Fibroblast of lung (primary cell): ENCODE results near the gene GOLGA6L7. TPM values are rescaled to one million over a fixed set of nuclear protein-coding genes. Genes with fewer than 3 reads are reported as not detected.
"Not testable (repeated sequence)": the region's sequence is repeated elsewhere in the genome, so short reads cannot be mapped to it uniquely, and the experiment has no call there.

ENCODE experiments used
- DNase-seq, 2 donors: peaks; one replicate each; pipeline versions ENCODE4 v3.0.0 to v3.0.0-alpha.2; 2010; ENCODE audit warnings: low read depth in 2 of 2
- H2AFZ ChIP-seq: 2 replicates; pipeline ENCODE4 v1.5.1; 2012; ENCODE audit warnings: low read length, control low read depth, inconsistent platforms
- H3K27ac ChIP-seq: 2 replicates; pipeline ENCODE4 v1.5.1; 2011; ENCODE audit warnings: low read length, control low read depth; ENCODE audit not compliant: insufficient read depth
- H3K27me3 ChIP-seq: 2 replicates; pipeline ENCODE4 v1.5.1; 2011; ENCODE audit warnings: mild to moderate bottlenecking, low read length; ENCODE audit not compliant: control insufficient read depth, insufficient read depth
- H3K36me3 ChIP-seq: 2 replicates; pipeline ENCODE4 v1.5.1; 2011; ENCODE audit warnings: low read length; ENCODE audit not compliant: control insufficient read depth, insufficient read depth
- H3K4me1 ChIP-seq: 2 replicates; pipeline ENCODE4 v1.5.1; 2011; ENCODE audit warnings: low read length; ENCODE audit not compliant: control insufficient read depth, insufficient read depth; ENCODE audit errors: extremely low read depth
- H3K4me2 ChIP-seq: 2 replicates; pipeline ENCODE4 v1.5.1; 2011; ENCODE audit warnings: low read length, control low read depth; ENCODE audit not compliant: insufficient read depth; ENCODE audit errors: extremely low read depth
- H3K4me3 ChIP-seq, 4 experiments: fragments of 200-600 bp in 1 of 4; sonication (generic) in 1 of 4; replicated peaks in 1 of 4; 2 replicates each; pipeline ENCODE4 v1.5.1; 2011 to 2016; ENCODE audit warnings: low read length in 4 of 4, low read depth in 3 of 4, mild to moderate bottlenecking in 3 of 4, control low read depth in 2 of 4, inconsistent platforms in 1 of 4, mixed read lengths in 1 of 4; ENCODE audit not compliant: insufficient read depth in 1 of 4; ENCODE audit errors: control extremely low read depth in 1 of 4
- H3K79me2 ChIP-seq: 2 replicates; pipeline ENCODE4 v1.5.1; 2012; ENCODE audit warnings: mild to moderate bottlenecking, low read length, inconsistent platforms; ENCODE audit not compliant: control insufficient read depth, insufficient read depth
- H3K9ac ChIP-seq: 2 replicates; pipeline ENCODE4 v1.5.1; 2011; ENCODE audit warnings: mild to moderate bottlenecking, low read length, control low read depth; ENCODE audit not compliant: insufficient read depth
- H3K9me3 ChIP-seq: 2 replicates; pipeline ENCODE4 v1.5.1; 2012; ENCODE audit warnings: low read depth, low read length; ENCODE audit not compliant: control insufficient read depth, insufficient read depth
- H4K20me1 ChIP-seq: 2 replicates; pipeline ENCODE4 v1.5.1; 2011; ENCODE audit warnings: low read length; ENCODE audit not compliant: control insufficient read depth, insufficient read depth; ENCODE audit errors: extremely low read depth
- CTCF ChIP-seq, 2 donors: IDR thresholded peaks in 1 of 2; conservative IDR thresholded peaks in 1 of 2; 1 replicate in 1 of 2; 2 replicates in 1 of 2; pipeline ENCODE4 v1.5.1; 2011 to 2012; ENCODE audit warnings: low read length in 2 of 2, control low read depth in 1 of 2, inconsistent platforms in 1 of 2, low read depth in 1 of 2, mild to moderate bottlenecking in 1 of 2
- EZH2 ChIP-seq: IDR thresholded peaks from 2 replicates; pipeline ENCODE4 v1.5.1; 2012; ENCODE audit warnings: low read length, control low read depth, mild to moderate bottlenecking; ENCODE audit errors: missing control alignments
- polyA plus RNA-seq, 2 donors: library from polyadenylated mRNA; depleted of rRNA in 1 of 2; stranded (reverse) in 1 of 2; unstranded in 1 of 2; fragments of >200 nt; gene quantifications; 2 replicates each; pipeline ENCODE4 v1.2.1, GENCODE V29; 2011 to 2012; ENCODE audit warnings: missing spikeins in 1 of 2
- total RNA-seq: library from RNA; depleted of rRNA; stranded (reverse); fragments of >200 nt; gene quantifications from 2 replicates; pipeline ENCODE4 v1.2.1, GENCODE V29; 2014

Gene GOLGA6L7
- total and polyA plus RNA-seq, 2 donors (not counting 1 experiment from before 2014, with no cell fraction given), result not detected

- H3K36me3 ChIP-seq, DNase-seq, H3K9ac ChIP-seq, H3K9me3 ChIP-seq, H3K27ac ChIP-seq, H2AFZ ChIP-seq, H3K79me2 ChIP-seq, H3K4me2 ChIP-seq, H3K27me3 ChIP-seq, H4K20me1 ChIP-seq, H3K4me1 ChIP-seq, H3K4me3 ChIP-seq: not testable (repeated sequence)
Measured at GRCh38 chr15:28889871-28890270, 41.4 kb upstream of the GOLGA6L7 start.

GRCh38 chr15:28889346-28889745, 40.9 kb upstream of the GOLGA6L7 start:
- no peak overlapping the region for H3K27ac ChIP-seq
- H3K4me2 ChIP-seq, result no peak overlapping the region
- no peak overlapping the region for H3K4me3 ChIP-seq
- no peaks in the 10 kb centered on the region for H3K36me3 ChIP-seq
- H3K9me3 ChIP-seq, result no peaks in the 10 kb centered on the region
- H3K4me1 ChIP-seq, result peaks cover 4% of the 10 kb centered on the region
- no peaks in the 10 kb centered on the region for H3K27me3 ChIP-seq
- H3K9ac ChIP-seq, result no peak overlapping the region
- H3K79me2 ChIP-seq, result no peaks in the 10 kb centered on the region
- H2AFZ ChIP-seq, result no peak overlapping the region
- H4K20me1 ChIP-seq, result no peaks in the 10 kb centered on the region
- no peak for DNase-seq
- TF ChIP-seq CTCF (conservative IDR thresholded peaks at IDR 0.05 in 1 of 2, IDR thresholded peaks at IDR 0.05 in 1 of 2; ENCODE audit: low read depth in 1 of 2, low read length in 2 of 2), result no peak

DNA sequence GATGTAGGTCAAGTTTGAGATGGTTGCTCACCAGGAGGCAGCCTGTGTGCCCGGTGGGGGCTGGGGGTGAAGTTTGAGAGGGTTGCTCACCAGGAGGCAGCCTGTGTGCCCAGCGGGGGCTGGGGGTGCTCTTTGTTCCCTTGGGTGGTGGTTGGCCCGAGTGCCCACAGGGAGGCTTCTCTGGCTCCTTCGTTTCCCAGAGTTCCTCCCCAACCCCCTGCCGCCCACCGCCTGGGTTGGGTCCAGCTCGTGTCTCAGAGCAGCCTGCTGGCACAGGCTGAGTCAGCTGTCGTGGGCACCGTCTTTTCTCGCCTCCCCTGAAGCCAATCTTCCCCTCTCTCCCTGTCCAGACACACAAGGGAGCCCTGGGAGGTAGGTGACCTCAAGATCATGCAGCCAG, 40.5 kb upstream of the GOLGA6L7 start:
- no peak for TF ChIP-seq EZH2
- TF ChIP-seq CTCF (conservative IDR thresholded peaks at IDR 0.05 in 1 of 2, IDR thresholded peaks at IDR 0.05 in 1 of 2; ENCODE audit: low read depth in 1 of 2, low read length in 2 of 2), result no peak
- H3K4me3 ChIP-seq, result no peak overlapping the region
- H3K9ac ChIP-seq, result no peak overlapping the region
- no peaks in the 10 kb centered on the region for H3K9me3 ChIP-seq
- H3K4me2 ChIP-seq, result no peak overlapping the region
- no peak overlapping the region for H3K27ac ChIP-seq
- H3K79me2 ChIP-seq, result no peaks in the 10 kb centered on the region
- no peaks in the 10 kb centered on the region for H4K20me1 ChIP-seq
- no peak for DNase-seq
- no peaks in the 10 kb centered on the region for H3K27me3 ChIP-seq
- H3K4me1 ChIP-seq, result peaks cover 4% of the 10 kb centered on the region
- no peaks in the 10 kb centered on the region for H3K36me3 ChIP-seq
- H2AFZ ChIP-seq, result no peak overlapping the region
